WI38 (cell line): ENCODE results near the gene DENND6B.

ENCODE experiments used
- H3K4me3 ChIP-seq: 2 replicates; pipeline ENCODE4 v1.5.1; 2011; ENCODE audit warnings: low read depth, mild to moderate bottlenecking, control low read depth, low read length
- TF ChIP-seq, protein P1 (sequence below): IDR thresholded peaks from 2 replicates; pipeline ENCODE4 v1.5.1; 2012; ENCODE audit warnings: low read depth, mild to moderate bottlenecking, control low read depth, low read length

DENND6B gene

DNA sequence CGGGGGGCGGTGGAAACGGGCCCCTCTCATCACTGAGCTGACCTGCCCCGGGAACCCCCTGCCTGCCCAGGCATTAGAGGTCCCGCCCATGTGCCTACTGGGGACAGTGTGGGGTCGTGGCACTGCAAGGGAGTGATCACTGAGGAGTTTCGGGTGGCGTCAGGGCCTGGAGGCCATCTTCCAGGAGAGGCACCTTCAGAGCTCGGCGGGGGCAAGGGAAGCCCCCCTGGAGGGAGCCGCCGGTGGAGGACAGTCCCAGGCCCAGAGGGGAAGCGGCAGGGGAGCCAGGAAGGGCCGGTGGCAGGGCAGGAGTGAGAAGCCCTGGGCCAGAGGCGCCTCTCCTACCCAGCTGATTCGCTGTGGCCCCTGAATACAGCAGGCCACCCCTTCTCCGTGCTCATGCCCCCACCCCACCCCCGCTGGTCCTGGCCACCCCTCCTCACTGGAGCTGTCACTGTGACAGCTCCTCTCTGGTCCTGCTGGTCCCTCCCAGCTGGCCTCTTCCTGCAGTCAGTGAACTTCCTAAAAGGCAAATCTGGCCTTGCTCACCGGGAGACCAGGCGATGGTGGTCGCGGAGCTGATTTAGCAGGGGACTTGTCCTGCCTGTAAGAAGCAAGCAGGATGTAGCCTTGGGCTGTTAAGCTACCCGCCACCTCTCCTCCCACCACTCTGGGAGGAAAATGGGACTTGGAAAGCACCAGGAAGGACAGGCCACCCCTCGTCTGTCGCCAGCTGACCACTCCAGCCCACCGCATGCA, 54.6 kb downstream of the DENND6B start:
- TF ChIP-seq, protein P1, sequence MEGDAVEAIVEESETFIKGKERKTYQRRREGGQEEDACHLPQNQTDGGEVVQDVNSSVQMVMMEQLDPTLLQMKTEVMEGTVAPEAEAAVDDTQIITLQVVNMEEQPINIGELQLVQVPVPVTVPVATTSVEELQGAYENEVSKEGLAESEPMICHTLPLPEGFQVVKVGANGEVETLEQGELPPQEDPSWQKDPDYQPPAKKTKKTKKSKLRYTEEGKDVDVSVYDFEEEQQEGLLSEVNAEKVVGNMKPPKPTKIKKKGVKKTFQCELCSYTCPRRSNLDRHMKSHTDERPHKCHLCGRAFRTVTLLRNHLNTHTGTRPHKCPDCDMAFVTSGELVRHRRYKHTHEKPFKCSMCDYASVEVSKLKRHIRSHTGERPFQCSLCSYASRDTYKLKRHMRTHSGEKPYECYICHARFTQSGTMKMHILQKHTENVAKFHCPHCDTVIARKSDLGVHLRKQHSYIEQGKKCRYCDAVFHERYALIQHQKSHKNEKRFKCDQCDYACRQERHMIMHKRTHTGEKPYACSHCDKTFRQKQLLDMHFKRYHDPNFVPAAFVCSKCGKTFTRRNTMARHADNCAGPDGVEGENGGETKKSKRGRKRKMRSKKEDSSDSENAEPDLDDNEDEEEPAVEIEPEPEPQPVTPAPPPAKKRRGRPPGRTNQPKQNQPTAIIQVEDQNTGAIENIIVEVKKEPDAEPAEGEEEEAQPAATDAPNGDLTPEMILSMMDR = no peak
- H3K4me3 ChIP-seq = no peak overlapping the region

- TF ChIP-seq, protein P1 = no peak
- peak overlapping the region; percentile 59 for H3K4me3 ChIP-seq
These were observed 55.3 kb downstream of the DENND6B start for GRCh38 chr22:50271519-50271970.

GRCh38 chr22:50270666-50271394, 56.0 kb downstream of the DENND6B start:
- TF ChIP-seq, protein P1 = no peak
- peak overlapping the region; percentile 59 for H3K4me3 ChIP-seq

- H3K4me3 ChIP-seq = peak within 1 kb of the TSS; percentile 59
- TF ChIP-seq, protein P1 = no peak
These were observed 56.7 kb downstream of the DENND6B start, which contains the start of gene MAPK11 for GRCh38 chr22:50269970-50270665. MAPK11 (minus strand) TSS chr22:50270380; CDS start chr22:50270292, 88 bp downstream.

- TF ChIP-seq, protein P1 = no peak
- peak overlapping the region; percentile 59 for H3K4me3 ChIP-seq
These were observed 57.2 kb downstream of the DENND6B start for GRCh38 chr22:50269573-50269969.

- H3K4me3 ChIP-seq = no peak overlapping the region
- TF ChIP-seq, protein P1 = no peak
These were observed 58.1 kb downstream of the DENND6B start for GRCh38 chr22:50268655-50269113.
